Measurements from ENCODE around the gene ADTRP.
"Not testable (repeated sequence)": the region's sequence is repeated elsewhere in the genome, so short reads cannot be mapped to it uniquely, and the experiment has no call there.

ADTRP gene

GRCh38 chr6:11802886-11803590 lies 24.4 kb upstream of the ADTRP start:
- no peak for DNase-seq

DNA sequence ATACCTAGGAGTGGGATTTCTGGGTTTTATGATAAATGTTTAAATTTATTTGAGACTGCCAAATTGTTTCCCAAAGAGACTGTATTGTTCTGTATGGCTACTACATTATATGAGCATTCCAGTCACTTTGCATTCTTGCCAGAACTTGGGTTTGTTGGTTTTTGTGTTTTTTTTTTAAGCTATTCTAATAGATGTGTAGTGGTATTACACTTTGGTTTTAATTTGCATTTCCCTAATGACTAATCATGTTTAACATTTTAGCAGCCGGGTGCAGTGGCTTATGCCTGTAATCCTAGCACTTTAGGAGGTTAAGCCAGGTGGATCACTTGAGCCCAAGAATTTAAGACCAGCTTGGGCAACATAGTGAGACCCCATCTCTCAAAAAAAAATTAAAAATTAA lies 21.9 kb upstream of the ADTRP start:
- DNase-seq = not testable (repeated sequence)

- DNase-seq = no peak
Measured at GRCh38 chr6:11798538-11798937, 19.9 kb upstream of the ADTRP start.

DNA sequence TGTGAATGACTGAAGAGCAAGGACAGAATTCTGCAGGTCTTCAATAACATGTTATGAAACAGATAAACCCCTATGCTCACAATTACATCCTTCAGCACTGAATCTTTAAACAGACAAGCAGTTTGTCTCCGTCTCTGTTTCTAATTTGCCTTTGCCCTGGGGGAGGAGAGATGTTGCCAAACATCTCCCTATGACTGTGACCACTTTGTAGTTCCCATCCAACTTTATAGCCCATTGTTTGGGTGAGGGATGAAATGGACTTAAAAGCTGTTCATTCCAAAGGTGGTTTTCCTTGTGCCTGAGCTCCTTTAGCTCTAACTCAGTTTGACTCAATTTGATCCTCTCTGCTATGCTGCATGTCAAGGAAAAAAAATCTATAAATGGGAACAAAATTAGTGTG lies 19.5 kb upstream of the ADTRP start:
- DNase-seq = no peak

GRCh38 chr6:11796829-11797228 lies 18.2 kb upstream of the ADTRP start:
- DNase-seq = no peak

DNA sequence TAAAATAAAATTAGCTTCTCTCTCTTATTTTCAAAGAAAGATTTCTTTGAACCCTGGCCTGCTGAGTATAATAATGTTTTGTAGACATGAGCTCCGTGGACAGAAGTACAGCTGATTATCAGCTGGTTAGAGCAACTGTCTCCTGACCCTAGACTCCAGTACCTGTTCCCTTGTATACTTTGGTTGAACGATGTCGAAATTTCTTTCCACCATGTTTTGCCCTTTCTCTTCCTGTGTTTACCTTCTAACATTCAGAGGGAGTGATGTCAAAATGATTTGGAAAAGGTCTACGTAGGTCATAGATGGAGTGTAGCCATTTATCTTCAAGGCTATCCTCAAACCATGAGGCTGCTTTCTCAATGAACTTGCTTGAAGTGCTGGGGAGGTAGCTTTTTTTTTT lies 16.8 kb upstream of the ADTRP start:
- no peak for DNase-seq

DNA sequence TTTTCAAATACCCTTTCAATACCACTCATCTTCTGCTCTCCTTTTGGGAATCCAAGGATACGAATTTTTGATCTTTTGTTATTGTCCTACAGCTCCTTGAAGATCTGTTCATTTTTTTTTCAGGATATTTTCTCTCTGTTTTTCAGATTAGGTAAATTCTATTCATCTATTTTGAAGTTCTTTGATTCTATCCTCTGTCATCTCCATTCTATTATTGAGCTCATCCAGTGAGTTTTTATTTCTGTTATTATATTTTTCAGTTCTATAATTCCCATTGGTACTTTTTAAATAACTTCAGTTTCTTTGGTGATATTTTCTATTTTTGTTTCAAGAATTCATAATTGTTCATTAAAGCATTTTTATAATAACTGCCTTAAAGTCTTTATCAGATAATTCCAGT lies 14.7 kb upstream of the ADTRP start:
- no peak for DNase-seq

- DNase-seq = no peak
Measured at GRCh38 chr6:11791354-11792107, 12.9 kb upstream of the ADTRP start.

DNA sequence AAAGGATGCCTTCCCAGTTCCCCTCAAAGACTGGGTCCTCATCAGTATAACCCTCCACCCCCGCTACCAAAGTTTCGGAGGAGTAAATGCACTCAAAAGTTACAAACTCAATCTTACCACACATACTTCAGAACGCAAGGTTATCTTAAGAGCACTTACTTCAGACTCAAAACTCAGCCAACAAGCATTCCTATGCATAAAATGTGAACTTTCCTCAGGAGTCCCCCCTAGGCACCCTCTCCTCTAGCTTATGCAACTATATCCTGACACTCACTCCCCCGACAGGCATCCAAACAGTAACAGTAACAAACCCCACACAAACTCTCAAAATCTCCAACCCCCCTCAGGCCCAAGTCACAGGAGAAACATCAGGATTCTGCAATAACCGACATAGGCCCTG lies 11.1 kb upstream of the ADTRP start:
- no peak for DNase-seq

DNA sequence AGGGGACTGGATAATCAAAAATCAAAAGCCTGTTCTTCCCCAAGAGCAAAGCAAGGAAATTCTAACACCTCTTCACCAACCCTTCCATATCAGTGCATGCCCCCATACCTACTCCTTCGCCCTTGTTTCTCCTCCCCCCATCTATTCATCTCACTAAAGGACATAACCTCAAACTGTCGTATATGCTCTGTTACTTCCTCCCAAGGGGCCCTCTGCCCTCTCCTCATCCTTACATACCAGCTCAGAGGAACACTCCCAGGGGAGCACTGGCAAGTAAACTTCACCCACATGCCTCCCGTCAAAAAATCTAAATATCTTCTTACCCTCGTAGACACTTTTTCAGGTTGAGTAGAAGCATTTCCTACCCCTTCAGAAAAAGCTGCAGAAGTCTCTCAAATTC lies 9.4 kb upstream of the ADTRP start:
- no peak for DNase-seq

GRCh38 chr6:11785774-11786579 lies 7.4 kb upstream of the ADTRP start:
- no peak for DNase-seq

DNA sequence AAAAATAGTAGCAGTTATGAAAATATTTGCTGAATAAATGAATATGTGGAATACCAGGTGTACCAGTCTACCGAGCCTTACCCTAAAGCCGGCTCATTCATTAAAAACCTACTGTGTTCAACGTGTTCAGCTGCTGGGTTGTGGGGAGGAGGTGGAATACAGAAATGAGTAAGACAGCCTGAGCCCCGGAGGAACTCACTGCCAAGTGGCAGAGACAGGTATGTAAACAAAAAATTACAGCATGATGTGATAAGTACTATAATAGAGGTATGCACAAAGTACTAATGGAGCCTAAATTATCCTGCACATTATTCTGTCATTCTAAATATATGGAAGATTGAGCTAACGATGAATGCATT lies 6.8 kb upstream of the ADTRP start:
- no peak for DNase-seq

DNA sequence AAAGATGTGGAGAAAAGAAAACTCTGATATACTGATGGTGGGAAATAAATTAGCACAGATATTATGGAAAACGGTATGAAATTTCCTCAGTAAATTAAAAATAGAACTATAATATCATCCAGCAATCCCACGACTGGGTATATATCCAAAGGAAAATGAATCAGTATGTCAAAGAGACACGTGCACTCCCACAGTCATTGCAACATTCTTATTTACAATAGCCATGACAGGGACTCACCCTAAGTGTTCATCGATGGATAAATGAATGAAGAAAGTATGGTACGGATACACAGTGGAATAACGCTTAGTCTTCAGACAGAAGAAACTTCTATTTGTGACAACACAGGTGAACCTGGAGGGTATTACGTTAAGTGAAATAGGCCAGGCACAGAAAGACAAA lies 5.7 kb upstream of the ADTRP start:
- DNase-seq = no peak

DNA sequence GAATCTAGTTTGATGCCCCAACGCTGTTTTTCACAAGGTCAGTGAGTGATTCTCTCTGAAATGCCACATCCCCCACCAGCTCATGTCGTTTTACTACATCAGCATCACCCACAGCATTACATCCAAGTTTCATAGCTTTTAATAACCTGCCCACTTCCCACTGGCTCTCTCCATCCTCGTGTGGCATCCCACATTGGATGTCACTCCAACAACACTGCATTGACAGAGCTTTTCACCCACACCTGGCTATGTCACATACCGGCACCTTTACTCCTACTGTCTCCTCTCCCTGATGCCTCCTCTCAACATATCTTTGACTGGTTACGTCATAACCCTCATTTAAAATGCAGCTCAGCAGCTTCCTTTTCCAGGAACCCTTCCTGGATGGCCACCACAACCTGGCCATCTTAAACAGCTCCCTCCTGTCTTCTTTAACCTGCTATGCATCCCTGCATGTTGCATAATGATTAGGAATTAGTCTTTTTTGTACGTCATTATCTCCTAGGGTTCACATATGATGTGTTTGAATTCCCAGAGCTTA lies 5.0 kb upstream of the ADTRP start:
- no peak for DNase-seq

DNA sequence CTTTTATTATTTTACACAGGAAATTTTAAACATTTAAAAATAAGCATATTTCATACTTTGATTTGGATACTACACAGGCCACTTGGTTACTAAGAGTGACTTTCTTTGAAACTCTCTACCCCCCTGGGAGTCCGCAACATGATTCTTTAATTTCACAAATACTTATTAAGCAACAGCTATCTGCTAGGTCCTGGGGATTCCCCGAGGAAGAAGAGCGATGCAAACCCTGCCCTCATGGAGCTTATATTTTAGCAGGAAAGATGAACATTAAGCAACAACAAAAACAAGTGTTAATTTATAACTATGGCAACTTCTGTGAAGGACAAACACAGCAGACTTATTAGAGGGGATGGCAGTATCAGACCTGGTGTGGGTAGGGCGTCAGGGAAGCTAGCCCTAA lies 3.9 kb upstream of the ADTRP start:
- no peak for DNase-seq

DNA sequence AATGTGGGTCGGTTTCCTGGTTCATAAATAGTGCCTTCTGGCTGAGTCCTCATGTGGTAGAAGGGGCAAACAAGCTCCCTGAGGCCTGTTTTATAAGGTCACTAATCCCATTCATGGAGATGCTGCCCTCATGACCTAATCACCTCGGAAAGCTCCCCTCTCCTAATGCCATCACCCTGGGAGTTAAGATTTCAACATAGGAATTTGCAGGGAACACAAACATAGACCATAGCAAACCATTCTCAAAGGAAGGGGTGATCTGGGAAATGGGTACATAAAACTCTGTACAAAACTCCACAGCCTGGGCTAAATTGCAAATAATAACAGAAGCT lies 1.5 kb upstream of the ADTRP start:
- no peak for DNase-seq

- no peak for DNase-seq
Measured at GRCh38 chr6:11779329-11780096, 910 bp upstream of the ADTRP start.

DNA sequence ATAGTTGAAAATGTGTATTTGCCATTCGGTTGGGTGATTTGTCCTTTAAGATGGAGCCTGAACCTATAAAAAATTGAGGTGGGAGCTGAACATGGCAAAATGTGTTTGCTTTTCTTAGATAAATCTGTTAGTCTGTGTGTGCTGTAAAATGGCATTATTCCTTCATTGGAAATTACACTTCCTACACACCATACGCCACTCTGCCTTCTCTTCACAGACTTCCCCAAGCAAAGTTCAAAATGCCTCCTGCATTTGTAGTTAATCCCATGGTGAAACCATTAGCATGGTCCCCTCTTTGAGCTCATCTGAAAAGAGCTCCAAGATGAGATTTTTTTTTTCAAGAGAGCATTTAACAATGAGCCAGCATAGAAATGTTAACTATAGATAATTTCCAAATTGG lies 567 bp downstream of the ADTRP start:
- no peak for DNase-seq

- DNase-seq = no peak
Measured at GRCh38 chr6:11775791-11776409, 2.7 kb downstream of the ADTRP start.

GRCh38 chr6:11774426-11774825 lies 4.2 kb downstream of the ADTRP start:
- DNase-seq = no peak

- DNase-seq = no peak
Measured at GRCh38 chr6:11773581-11773980, 5.0 kb downstream of the ADTRP start.

- DNase-seq = no peak
Measured at GRCh38 chr6:11773013-11773412, 5.6 kb downstream of the ADTRP start.
